22Rv1 (cell line): ENCODE measurements around the gene ENAM.

ENCODE experiments used
- CTCF ChIP-seq: fragments of 450-650 bp; IDR thresholded peaks from 2 replicates; pipeline ENCODE4 v1.5.1; 2017; ENCODE audit warnings: mild to moderate bottlenecking
- ZFX ChIP-seq: fragments of 450-650 bp; IDR thresholded peaks from 2 replicates; pipeline ENCODE4 v1.6.1; 2017; ENCODE audit warnings: antibody characterized with exemption, borderline replicate concordance

GRCh38 chr4:70666369-70666768 is 37.8 kb downstream of the ENAM start, which contains the start of gene JCHAIN:
- TF ChIP-seq CTCF (no peak), ZFX (no peak)
